Thoracic aorta (tissue), 2 donors: ENCODE results near the gene TOP3A. TPM values are rescaled to one million over a fixed set of nuclear protein-coding genes. Genes with fewer than 3 reads are reported as not detected.
A peak's percentile ranks its signal among the peaks of the same experiment; 100 is the strongest.

Experiments used
- ATAC-seq: fragments of 150-250 bp; one replicate; pipeline ENCODE4 v1.8.0; 2017; ENCODE audit warnings: low read depth; ENCODE audit not compliant: insufficient number of reproducible peaks, low FRiP score
- DNase-seq: peaks from one replicate; pipeline ENCODE4 v3.0.0-alpha.2; 2020; ENCODE audit warnings: low spot score
- H3K27ac ChIP-seq, 2 donors: fragments of 200-600 bp; sonication (generic); 1 replicate in 1 of 2; 2 replicates in 1 of 2; pipeline ENCODE4 v1.5.1; 2016; ENCODE audit warnings: mild to moderate bottlenecking in 2 of 2, moderate library complexity in 2 of 2
- H3K27me3 ChIP-seq: fragments of 200-600 bp; sonication (generic); replicated peaks from 2 replicates; pipeline ENCODE4 v1.6.0; 2016; ENCODE audit warnings: mild to moderate bottlenecking; ENCODE audit not compliant: insufficient read depth
- H3K36me3 ChIP-seq: fragments of 200-600 bp; sonication (generic); one replicate; pipeline ENCODE4 v1.5.1; 2016
- H3K4me1 ChIP-seq, 2 donors: fragments of 200-600 bp; sonication (generic); 1 replicate in 1 of 2; 2 replicates in 1 of 2; pipeline versions ENCODE4 v1.5.1 to v1.6.0; 2016; ENCODE audit warnings: low read depth in 2 of 2, mild to moderate bottlenecking in 1 of 2; ENCODE audit not compliant: control insufficient read depth in 1 of 2
- H3K4me3 ChIP-seq: fragments of 200-600 bp; sonication (generic); 2 replicates; pipeline ENCODE4 v1.5.1; 2016; ENCODE audit warnings: mild to moderate bottlenecking
- H3K9me3 ChIP-seq: fragments of 200-600 bp; sonication (generic); 2 replicates; pipeline ENCODE4 v1.5.1; 2016
- CTCF ChIP-seq: fragments of 200-600 bp; sonication (generic); IDR thresholded peaks from one replicate; pipeline ENCODE4 v1.5.1; 2019; ENCODE audit warnings: antibody characterized with exemption
- total RNA-seq, 2 donors: library from RNA; depleted of rRNA; stranded (reverse); fragments of >200 nt; gene quantifications; one replicate each; pipeline versions ENCODE4 v1.1.0 to v1.2.3, GENCODE V29; 2016

TOP3A gene
- total RNA-seq, 2 donors from 2014 or later, result 33.4 to 54.6 TPM

GRCh38 chr17:18263885-18264682, 50.7 kb downstream of the TOP3A start:
- no peaks in the 10 kb centered on the region for H3K9me3 ChIP-seq
- TF ChIP-seq CTCF, result no peak
- ATAC-seq, result no peak
- no peaks in the 10 kb centered on the region for H3K27me3 ChIP-seq
- H3K36me3 ChIP-seq, result peaks cover 26% of the 10 kb centered on the region
- no peak for DNase-seq
- H3K4me1 ChIP-seq, result peaks cover 11 to 27% of the 10 kb centered on the region in 2 donors
- H3K27ac ChIP-seq, result no peak overlapping the region
- H3K4me3 ChIP-seq, result no peak overlapping the region

GRCh38 chr17:18262641-18263040, 52.2 kb downstream of the TOP3A start:
- TF ChIP-seq CTCF, result no peak
- H3K4me1 ChIP-seq, result peaks cover 15 to 32% of the 10 kb centered on the region in 2 donors
- ATAC-seq (no peak), DNase-seq (no peak)
- no peaks in the 10 kb centered on the region for H3K9me3 ChIP-seq
- H3K27me3 ChIP-seq, result no peaks in the 10 kb centered on the region
- no peak overlapping the region for H3K4me3 ChIP-seq
- H3K36me3 ChIP-seq, result peaks cover 26% of the 10 kb centered on the region
- peak overlapping the region; percentile 96 for H3K27ac ChIP-seq

DNA sequence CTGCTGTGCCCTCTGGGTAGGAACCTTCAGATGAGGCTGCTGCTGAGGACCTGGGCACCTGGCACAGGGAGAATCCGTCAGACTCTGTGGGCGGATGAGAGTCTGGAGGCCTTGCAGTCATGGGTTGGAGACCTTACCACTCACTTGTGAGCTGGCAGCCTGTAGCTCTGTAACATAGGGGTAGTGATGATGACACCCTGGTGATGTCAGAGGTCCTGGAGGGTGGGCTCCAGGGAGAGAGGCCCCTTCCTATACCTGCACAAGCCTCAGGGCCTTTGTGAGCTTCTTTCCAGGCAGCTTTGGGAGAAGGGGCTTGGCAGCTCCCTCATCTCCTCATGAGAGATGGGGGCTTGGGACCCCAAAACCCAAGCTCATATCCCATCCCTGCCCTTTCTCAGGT, 52.7 kb downstream of the TOP3A start:
- Histone ChIP-seq H3K27me3 (no peaks in the 10 kb centered on the region), H3K4me3 (peak overlapping the region; percentile 85), H3K27ac (peak overlapping the region; percentile 96), H3K36me3 (peaks cover 26% of the 10 kb centered on the region), H3K4me1 (peaks cover 20 to 37% of the 10 kb centered on the region in 2 donors), H3K9me3 (no peaks in the 10 kb centered on the region)
- TF ChIP-seq CTCF, result no peak
- DNase-seq (no peak), ATAC-seq (no peak)

DNA sequence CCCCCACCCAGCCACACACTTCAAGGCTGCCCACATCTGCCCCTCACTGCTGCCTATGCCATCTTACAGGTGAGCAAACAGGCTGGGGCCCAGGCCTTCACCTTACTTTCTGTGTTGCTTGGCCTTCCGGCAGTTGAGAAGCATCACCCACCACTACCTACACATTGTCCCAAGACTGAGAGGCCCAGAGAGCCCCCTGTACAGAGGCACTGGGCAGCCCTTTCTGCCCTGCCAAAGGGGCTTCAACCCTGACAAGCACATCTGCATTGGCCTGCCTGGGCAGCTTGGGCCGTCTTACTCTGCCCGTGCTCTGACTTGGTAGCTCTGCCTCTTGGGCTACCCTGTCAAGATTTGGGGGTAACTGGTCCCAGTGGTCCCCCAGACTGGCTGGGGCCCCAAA, 53.1 kb downstream of the TOP3A start:
- no peak for TF ChIP-seq CTCF
- DNase-seq (no peak), ATAC-seq (no peak)
- Histone ChIP-seq H3K4me3 (peak overlapping the region; percentile 85), H3K4me1 (peaks cover 25 to 42% of the 10 kb centered on the region in 2 donors), H3K27me3 (no peaks in the 10 kb centered on the region), H3K36me3 (peaks cover 26% of the 10 kb centered on the region), H3K9me3 (no peaks in the 10 kb centered on the region), H3K27ac (peak overlapping the region; percentile 96)

DNA sequence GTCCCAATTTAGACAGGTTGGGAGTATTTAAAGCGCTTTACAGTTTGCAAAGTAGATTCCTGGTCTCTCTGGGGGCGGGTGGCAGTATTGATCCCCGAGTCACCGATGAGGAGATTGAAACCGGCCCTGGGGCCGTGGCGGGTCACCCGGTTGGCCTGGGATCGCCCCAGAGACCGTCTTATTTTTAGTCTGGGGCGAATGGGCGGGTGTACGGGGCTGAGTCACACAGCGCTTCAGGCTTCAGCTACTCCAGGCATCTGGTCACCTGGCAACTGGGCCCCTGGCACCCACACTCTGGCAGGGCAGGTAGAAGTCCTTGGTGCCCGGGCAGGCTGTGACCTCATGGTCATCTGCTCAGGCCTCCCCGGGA, 53.7 kb downstream of the TOP3A start:
- no peaks in the 10 kb centered on the region for H3K9me3 ChIP-seq
- H3K4me3 ChIP-seq, result peak overlapping the region; percentile 85
- TF ChIP-seq CTCF, result no peak
- no peaks in the 10 kb centered on the region for H3K27me3 ChIP-seq
- H3K27ac ChIP-seq, result peak overlapping the region; percentile 96
- ATAC-seq, result peak; percentile 31
- H3K36me3 ChIP-seq, result peaks cover 26% of the 10 kb centered on the region
- DNase-seq, result peak; percentile 52
- H3K4me1 ChIP-seq, result peaks cover 29 to 47% of the 10 kb centered on the region in 2 donors
